KBM-7 (cell line): Measurements from ENCODE around the gene OSBP2.
"Not testable (repeated sequence)": the region's sequence is repeated elsewhere in the genome, so short reads cannot be mapped to it uniquely, and the experiment has no call there.

Experiments
- DNase-seq: peaks from one replicate; pipeline ENCODE4 v3.0.0-alpha.2; 2015
- in situ Hi-C: fragments of 300-500 bp; cut with MboI; formaldehyde crosslinking; loops from 2 replicates; pipeline ENCODE4 v1.14.3; 2020; ENCODE audit warnings: low sequenced_read_pairs, low pct_unique_long_range_greater_than_20kb, mixed read lengths

The OSBP2 gene

DNA sequence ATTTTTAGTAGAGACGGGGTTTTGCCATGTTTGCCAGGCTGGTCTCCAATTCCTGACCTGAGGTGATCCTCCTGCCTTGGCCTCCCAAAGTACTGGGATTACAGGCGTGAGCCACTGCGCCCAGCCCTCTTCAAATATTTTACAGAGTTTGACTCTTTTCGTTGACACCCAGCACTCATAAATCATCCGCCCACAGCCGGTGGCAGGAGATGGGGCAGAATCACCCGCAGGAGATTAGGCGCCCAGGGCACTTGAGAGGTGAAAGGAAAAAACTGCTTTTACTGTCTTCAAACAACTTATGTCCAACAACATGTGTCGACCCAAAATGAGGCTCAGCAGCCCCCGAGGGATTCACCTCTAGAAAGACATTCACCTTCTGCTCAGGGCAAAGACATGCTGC, 56.9 kb downstream of the OSBP2 start:
- no peak for DNase-seq
- in situ Hi-C loops: no loop called here

- DNase-seq: no peak
- in situ Hi-C loops: no loop called here
Measured at GRCh38 chr22:30752771-30753170, 58.1 kb downstream of the OSBP2 start.

GRCh38 chr22:30753701-30754100, 59.0 kb downstream of the OSBP2 start:
- in situ Hi-C loops: no loop called here
- no peak for DNase-seq

DNA sequence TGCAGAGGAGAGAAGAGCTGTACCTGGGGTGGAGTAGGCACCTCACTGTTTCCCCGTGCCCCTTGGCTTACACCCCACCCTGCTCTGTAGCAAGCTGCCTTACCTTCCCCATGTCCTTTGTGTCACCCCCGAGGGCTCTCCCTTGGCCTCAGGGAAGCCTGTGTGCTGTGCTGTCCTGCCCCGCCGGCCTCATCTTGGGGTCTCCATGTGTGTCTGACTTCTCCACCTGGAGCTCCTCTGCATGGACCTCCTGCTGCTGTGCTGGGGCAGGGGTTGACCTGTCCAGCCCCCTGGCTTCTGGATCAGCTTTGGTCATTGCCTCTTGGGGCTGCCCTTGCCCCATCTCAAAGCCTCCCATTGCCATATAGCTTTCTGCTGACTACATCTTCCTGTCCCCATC, 59.8 kb downstream of the OSBP2 start:
- in situ Hi-C loops: no loop called here

GRCh38 chr22:30754971-30755758, 60.5 kb downstream of the OSBP2 start:
- peak; percentile 67 for DNase-seq
- in situ Hi-C loops: no loop called here

More for the DNA sequence above, 59.8 kb downstream of the OSBP2 start:
- no peak for DNase-seq

- in situ Hi-C loops: no loop called here
- DNase-seq: no peak
Measured at GRCh38 chr22:30755759-30756124, 61.1 kb downstream of the OSBP2 start.

GRCh38 chr22:30763815-30764673, 69.4 kb downstream of the OSBP2 start:
- in situ Hi-C loops: no loop called here

DNA sequence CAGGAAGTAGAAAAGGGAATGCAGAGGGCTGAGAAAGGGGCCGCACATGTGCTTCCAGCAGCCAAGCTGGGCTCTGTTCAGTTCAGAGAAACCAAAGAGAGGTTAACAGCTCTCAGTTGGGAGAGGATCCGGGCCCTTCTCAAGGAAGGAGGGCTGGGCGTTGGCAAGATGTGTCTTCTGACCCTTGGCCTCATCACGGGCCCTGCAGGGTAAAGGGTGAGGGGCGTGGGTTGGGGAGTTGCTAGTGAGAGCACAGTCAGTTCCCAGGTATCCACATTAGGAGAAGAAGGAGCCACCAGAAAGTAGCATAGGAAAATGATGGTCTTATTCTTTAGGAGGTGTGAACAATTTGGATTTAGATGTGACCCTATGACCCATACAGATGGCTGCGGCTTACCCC, 73.0 kb downstream of the OSBP2 start:
- DNase-seq: no peak
- in situ Hi-C loops: no loop called here

More at GRCh38 chr22:30763815-30764673, 69.4 kb downstream of the OSBP2 start:
- DNase-seq: peak; percentile 59

DNA sequence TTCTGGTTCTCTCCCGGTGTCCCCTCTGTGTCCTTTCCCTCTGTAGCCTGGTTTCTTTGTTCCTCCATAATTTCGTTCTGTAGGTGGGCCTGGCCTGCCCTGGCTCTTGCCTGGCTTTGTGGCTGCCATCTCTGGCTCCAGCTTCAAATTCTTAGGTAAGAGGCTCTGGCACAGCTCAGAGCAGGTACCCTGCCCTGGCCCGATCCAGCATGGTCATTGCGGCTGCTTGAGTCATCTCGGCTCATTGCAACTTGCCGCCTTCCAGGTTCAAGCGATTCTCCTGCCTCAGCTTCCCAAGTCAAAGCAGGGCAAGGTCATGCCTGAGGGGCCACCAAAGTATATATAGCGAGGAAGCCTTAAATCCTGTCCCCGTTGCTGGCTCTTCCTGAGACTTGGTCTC, 76.0 kb downstream of the OSBP2 start:
- no peak for DNase-seq
- in situ Hi-C loops: no loop called here

DNA sequence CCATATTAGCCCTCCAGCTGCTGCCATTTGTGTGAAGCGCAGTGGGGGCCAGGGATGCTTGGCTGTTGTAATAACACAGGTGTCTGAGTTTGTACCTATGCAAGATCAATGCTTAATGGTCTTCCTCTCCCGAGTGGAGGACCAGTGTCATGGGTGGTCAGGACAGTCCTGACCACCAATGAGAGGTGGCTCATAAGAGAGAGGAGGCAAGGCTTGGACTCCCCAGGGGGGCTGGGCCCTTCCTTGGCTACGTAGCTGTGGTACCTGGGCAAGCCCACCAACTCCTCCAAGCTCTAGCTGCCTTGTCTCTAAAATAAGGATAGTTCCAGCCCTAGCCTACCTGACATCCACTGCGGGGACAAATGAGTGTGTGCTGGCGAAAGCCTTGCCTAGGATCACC, 79.2 kb downstream of the OSBP2 start:
- DNase-seq: no peak
- in situ Hi-C loops: no loop called here

- in situ Hi-C loops: no loop called here
- no peak for DNase-seq
Measured at GRCh38 chr22:30774566-30774965, 79.9 kb downstream of the OSBP2 start.

DNA sequence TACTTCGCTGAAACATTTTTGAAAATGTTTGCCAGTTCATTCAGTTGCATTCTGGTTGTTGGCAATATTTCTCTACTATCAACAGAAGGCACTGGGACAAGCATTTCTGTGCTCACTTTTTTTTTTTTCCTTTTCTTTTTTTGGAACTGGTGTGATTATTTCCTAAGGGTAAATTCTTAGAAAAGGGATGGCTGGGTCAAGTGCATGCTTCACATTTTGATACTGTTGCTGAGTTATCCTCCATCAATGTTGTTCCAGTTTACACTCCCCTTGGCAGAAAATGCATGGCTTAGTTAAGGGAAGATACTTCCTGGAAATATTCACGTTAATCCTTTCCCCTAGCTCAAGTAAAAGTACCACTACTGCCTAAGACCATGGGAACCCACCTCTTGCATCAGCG, 81.8 kb downstream of the OSBP2 start:
- in situ Hi-C loops: no loop called here
- no peak for DNase-seq

DNA sequence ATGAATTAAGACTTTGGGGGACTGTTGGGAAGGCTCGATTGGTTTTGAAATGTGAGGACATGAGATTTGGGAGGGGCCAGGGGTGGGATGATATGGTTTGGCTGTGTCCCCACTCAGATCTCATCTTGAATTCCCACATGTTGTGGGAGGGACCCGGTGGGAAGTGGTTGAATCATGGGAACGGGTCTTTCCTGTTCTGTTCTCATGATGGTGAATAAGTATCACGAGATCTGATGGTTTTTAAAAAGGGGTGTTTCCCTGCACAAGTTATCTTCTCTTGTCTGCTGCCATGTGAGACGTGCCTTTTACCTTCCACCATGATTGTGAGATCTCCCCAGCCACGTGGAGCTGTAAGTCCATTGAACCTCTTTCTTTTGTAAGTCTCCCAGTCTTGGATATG, 82.5 kb downstream of the OSBP2 start:
- in situ Hi-C loops, DNase-seq: not testable (repeated sequence)

DNA sequence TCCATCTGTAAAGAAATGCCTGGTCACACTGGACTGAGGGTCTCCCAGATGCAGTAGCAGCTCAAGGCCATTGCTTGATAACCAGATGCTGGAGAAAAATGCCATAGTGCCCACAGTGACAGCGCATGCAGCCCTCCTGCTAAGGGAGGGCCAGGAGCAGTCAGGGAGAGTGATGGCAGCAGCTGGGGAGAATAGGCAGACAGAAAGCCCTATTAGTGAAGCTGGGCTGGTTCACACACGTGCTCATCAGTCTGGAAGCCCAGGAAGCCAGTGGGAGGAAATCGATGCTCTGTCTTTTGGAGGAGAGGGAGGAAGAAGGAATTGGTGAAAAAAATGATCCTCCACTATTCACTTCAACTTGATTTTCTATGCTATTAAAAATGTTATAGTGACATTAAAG, 82.9 kb downstream of the OSBP2 start:
- DNase-seq: no peak
- in situ Hi-C loops: no loop called here

GRCh38 chr22:30778261-30778660, 83.6 kb downstream of the OSBP2 start:
- in situ Hi-C loops: no loop called here
- DNase-seq: no peak

DNA sequence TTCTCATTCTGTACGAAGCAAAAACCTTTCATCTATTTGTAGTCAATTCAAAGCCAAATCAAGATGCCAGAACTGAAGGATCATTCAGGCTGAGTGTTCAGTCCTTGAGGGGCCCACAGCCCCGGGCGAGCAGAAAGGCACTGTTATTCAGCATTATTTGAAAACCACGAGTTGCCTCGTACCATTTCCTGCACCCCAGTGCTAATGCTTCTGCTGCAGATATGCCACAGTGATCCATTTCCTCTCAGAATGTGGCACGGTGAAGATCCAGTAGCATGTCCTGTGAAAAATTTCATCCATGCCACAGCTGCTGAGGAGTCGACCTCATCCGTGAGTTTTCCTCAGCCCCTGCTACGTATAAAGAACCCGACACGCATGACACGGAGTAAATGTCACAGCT, 85.4 kb downstream of the OSBP2 start:
- in situ Hi-C loops: no loop called here
- no peak for DNase-seq

DNA sequence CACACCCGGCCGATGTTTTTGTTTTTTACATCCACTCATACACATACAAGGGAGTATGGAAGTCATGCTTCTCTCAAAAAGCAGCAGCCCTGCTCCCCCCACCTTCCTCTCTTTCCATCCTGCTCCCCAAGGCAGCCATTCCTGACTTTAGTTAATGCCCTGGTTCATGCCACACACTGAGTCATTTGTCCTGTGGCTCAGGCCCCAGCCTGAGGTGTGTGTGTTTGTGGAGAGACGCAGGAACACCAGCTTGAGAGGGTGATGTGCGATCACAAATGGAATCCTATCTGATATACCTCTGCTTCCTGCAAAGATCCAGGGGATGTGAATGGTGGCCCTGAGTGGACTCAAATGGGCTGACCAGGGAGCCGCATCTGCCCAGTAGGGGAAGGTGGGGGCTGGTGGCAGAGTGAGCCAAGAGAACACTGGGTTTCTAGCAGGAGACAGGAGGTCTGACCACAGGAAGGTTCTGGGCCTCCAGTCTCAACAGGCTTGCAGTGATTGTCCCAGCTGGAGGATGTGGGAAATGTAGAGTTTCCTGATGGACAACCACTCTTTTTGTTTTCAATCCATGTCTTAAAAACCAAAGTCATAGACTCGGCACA, 86.7 kb downstream of the OSBP2 start:
- DNase-seq: no peak
- in situ Hi-C loops: no loop called here

GRCh38 chr22:30782613-30783012, 87.9 kb downstream of the OSBP2 start:
- no peak for DNase-seq

DNA sequence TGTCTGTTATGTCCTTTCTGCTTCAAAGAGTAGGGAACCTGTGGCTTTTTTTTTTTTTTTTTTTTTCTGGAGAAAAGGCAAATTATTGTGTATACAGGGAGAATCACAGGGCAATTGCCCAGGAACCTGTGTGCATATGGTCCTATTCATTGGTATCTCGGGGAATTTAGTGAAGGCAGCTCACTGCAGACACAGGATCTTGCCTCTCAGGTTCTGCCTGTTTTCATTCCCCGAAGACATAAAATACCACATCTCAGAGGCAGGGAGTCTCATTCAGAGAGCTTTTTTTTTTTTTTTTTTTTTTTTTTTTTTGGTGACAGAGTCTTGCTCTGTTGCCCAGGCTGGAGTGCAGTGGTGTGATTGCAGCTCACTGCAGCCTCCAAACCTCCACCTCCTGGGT, 88.3 kb downstream of the OSBP2 start:
- in situ Hi-C loops: no loop called here

More at GRCh38 chr22:30782613-30783012, 87.9 kb downstream of the OSBP2 start:
- in situ Hi-C loops: no loop called here

GRCh38 chr22:30785527-30785926, 90.9 kb downstream of the OSBP2 start:
- no peak for DNase-seq

More for the DNA sequence above, 88.3 kb downstream of the OSBP2 start:
- no peak for DNase-seq

More at GRCh38 chr22:30785527-30785926, 90.9 kb downstream of the OSBP2 start:
- in situ Hi-C loops: no loop called here
